Measurements from ENCODE around the gene FOXC2. TPM values are rescaled to one million over a fixed set of nuclear protein-coding genes. Genes with fewer than 3 reads are reported as not detected.

FOXC2 gene
- total and polyA plus RNA-seq, 2 experiments from 2014 or later, result 2.4 to 3.7 TPM

DNA sequence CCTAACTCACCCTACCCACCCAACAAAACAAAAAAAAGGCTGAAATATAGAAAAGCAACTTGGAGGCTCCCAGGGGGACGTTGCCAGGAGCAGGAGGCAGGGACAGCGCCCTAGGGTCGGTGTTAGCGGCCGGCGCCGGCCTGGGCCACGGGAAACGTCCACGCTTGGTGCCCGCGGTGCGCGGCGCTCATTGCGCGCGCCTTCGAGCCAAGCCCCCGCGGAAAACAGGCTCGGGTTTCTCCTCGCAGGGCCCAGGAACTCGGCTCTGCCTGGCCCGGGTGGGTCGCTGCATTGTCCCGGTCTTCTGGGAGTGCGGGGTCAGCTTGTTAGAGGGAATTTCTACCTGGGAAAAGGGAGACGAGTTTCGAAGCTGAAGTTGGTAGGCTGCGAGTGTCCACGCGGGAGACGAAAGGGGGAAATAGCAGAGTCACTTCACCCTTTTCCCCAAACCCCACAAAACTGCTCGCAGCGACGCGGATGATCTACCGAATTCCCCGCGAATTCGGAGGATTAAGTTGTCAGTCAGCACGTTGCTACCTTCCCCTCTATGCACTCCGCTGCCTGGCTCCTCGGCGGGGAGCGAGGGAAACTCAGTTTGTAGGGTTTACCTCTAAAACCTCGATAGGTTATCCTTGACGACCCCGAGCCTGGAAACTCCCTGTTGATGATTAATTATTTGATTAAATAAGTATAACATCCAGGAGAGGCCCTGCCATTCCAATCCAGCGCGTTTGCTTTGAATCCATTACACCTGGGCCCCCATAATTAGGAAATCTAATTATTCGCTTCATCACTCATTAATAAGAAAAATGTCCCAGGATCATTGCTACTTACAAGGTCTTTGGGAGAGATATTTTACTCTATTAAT lies 751 bp upstream of the FOXC2 start:
- TF ChIP-seq, protein P1, sequence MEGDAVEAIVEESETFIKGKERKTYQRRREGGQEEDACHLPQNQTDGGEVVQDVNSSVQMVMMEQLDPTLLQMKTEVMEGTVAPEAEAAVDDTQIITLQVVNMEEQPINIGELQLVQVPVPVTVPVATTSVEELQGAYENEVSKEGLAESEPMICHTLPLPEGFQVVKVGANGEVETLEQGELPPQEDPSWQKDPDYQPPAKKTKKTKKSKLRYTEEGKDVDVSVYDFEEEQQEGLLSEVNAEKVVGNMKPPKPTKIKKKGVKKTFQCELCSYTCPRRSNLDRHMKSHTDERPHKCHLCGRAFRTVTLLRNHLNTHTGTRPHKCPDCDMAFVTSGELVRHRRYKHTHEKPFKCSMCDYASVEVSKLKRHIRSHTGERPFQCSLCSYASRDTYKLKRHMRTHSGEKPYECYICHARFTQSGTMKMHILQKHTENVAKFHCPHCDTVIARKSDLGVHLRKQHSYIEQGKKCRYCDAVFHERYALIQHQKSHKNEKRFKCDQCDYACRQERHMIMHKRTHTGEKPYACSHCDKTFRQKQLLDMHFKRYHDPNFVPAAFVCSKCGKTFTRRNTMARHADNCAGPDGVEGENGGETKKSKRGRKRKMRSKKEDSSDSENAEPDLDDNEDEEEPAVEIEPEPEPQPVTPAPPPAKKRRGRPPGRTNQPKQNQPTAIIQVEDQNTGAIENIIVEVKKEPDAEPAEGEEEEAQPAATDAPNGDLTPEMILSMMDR (IDR thresholded peaks at IDR 0.05; ENCODE audit: low read depth, low read length), result no peak
- Histone ChIP-seq H3K4me3 (peak overlapping the region; percentile 76), H3K27ac (no peak overlapping the region), H3K4me1 (ENCODE audit: low read depth) (peaks cover 13% of the 10 kb centered on the region), H3K36me3 (no peaks in the 10 kb centered on the region), H3K9me3 (ENCODE audit: low read depth) (no peaks in the 10 kb centered on the region), H3K27me3 (peaks cover 60% of the 10 kb centered on the region)
- peak in 1 of 2 donors; percentile 41 for DNase-seq (ENCODE audit: low read depth in 1 of 2, low spot score in 1 of 2)

DNA sequence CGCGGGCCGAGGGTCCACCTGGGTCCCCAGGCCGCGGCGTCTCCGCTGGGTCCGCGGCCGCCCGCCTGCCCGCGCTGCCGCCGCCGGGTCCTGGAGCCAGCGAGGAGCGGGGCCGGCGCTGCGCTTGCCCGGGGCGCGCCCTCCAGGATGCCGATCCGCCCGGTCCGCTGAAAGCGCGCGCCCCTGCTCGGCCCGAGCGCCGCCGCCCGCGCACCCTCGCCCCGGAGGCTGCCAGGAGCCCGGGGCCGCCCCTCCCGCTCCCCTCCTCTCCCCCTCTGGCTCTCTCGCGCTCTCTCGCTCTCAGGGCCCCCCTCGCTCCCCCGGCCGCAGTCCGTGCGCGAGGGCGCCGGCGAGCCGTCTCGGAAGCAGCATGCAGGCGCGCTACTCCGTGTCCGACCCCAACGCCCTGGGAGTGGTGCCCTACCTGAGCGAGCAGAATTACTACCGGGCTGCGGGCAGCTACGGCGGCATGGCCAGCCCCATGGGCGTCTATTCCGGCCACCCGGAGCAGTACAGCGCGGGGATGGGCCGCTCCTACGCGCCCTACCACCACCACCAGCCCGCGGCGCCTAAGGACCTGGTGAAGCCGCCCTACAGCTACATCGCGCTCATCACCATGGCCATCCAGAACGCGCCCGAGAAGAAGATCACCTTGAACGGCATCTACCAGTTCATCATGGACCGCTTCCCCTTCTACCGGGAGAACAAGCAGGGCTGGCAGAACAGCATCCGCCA lies 504 bp downstream of the FOXC2 start:
- peak overlapping the region; percentile 76 for H3K4me3 ChIP-seq
- DNase-seq (ENCODE audit: low read depth in 1 of 2, low spot score in 1 of 2), result peak; percentile 65 to 79
- H3K9me3 ChIP-seq (ENCODE audit: low read depth), result no peaks in the 10 kb centered on the region
- peaks cover 72% of the 10 kb centered on the region for H3K27me3 ChIP-seq
- peak overlapping the region; percentile 71 for H3K27ac ChIP-seq
- H3K36me3 ChIP-seq, result no peaks in the 10 kb centered on the region
- H3K4me1 ChIP-seq (ENCODE audit: low read depth), result peaks cover 20% of the 10 kb centered on the region
- TF ChIP-seq, protein P1 (IDR thresholded peaks at IDR 0.05; ENCODE audit: low read depth, low read length), result no peak

DNA sequence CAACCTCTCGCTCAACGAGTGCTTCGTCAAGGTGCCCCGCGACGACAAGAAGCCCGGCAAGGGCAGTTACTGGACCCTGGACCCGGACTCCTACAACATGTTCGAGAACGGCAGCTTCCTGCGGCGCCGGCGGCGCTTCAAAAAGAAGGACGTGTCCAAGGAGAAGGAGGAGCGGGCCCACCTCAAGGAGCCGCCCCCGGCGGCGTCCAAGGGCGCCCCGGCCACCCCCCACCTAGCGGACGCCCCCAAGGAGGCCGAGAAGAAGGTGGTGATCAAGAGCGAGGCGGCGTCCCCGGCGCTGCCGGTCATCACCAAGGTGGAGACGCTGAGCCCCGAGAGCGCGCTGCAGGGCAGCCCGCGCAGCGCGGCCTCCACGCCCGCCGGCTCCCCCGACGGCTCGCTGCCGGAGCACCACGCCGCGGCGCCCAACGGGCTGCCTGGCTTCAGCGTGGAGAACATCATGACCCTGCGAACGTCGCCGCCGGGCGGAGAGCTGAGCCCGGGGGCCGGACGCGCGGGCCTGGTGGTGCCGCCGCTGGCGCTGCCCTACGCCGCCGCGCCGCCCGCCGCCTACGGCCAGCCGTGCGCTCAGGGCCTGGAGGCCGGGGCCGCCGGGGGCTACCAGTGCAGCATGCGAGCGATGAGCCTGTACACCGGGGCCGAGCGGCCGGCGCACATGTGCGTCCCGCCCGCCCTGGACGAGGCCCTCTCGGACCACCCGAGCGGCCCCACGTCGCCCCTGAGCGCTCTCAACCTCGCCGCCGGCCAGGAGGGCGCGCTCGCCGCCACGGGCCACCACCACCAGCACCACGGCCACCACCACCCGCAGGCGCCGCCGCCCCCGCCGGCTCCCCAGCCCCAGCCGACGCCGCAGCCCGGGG lies 1.3 kb downstream of the FOXC2 start:
- TF ChIP-seq, protein P1 (IDR thresholded peaks at IDR 0.05; ENCODE audit: low read depth, low read length), result peak; percentile 12
- Histone ChIP-seq H3K9me3 (ENCODE audit: low read depth) (no peaks in the 10 kb centered on the region), H3K4me1 (ENCODE audit: low read depth) (peaks cover 23% of the 10 kb centered on the region), H3K36me3 (no peaks in the 10 kb centered on the region), H3K4me3 (peak overlapping the region; percentile 76), H3K27ac (no peak overlapping the region), H3K27me3 (peaks cover 77% of the 10 kb centered on the region)
- DNase-seq (ENCODE audit: low read depth in 1 of 2, low spot score in 1 of 2), result peak; percentile 62 to 67

DNA sequence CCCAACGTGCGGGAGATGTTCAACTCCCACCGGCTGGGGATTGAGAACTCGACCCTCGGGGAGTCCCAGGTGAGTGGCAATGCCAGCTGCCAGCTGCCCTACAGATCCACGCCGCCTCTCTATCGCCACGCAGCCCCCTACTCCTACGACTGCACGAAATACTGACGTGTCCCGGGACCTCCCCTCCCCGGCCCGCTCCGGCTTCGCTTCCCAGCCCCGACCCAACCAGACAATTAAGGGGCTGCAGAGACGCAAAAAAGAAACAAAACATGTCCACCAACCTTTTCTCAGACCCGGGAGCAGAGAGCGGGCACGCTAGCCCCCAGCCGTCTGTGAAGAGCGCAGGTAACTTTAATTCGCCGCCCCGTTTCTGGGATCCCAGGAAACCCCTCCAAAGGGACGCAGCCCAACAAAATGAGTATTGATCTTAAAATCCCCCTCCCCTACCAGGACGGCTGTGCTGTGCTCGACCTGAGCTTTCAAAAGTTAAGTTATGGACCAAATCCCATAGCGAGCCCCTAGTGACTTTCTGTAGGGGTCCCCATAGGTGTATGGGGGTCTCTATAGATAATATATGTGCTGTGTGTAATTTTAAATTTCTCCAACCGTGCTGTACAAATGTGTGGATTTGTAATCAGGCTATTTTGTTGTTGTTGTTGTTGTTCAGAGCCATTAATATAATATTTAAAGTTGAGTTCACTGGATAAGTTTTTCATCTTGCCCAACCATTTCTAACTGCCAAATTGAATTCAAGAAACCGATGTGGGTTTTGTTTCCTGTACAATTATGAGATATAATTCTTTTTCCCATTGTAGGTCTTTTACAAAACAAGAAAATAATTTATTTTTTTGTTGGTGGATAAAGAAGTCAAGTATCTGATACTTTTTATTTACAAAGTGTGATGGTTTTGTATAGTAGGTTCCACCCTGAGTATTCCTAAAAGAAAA lies 2.3 kb downstream of the FOXC2 start:
- Histone ChIP-seq H3K27me3 (peaks cover 77% of the 10 kb centered on the region), H3K27ac (no peak overlapping the region), H3K36me3 (no peaks in the 10 kb centered on the region), H3K9me3 (ENCODE audit: low read depth) (no peaks in the 10 kb centered on the region), H3K4me1 (ENCODE audit: low read depth) (peaks cover 26% of the 10 kb centered on the region), H3K4me3 (peak overlapping the region; percentile 76)
- TF ChIP-seq, protein P1 (IDR thresholded peaks at IDR 0.05; ENCODE audit: low read depth, low read length), result no peak
- no peak for DNase-seq (ENCODE audit: low read depth in 1 of 2, low spot score in 1 of 2)

Data from cardiac muscle cell (in vitro differentiated cells and primary cell).